WTC11 (cell line): Measurements from ENCODE around the gene HS3ST4. TPM values are rescaled to one million over a fixed set of nuclear protein-coding genes. Genes with fewer than 3 reads are reported as not detected.
A peak's percentile ranks its signal among the peaks of the same experiment; 100 is the strongest.

Source experiments
- ATAC-seq: fragments of 200-7000 bp; cut with Tn5 transposase; 2 replicates; pipeline ENCODE4 v1.10.0; 2021; ENCODE audit warnings: mild to moderate bottlenecking, moderate library complexity
- Bru-seq: library from RNA; stranded (reverse); fragments of 400-500 nt; gene quantifications from one replicate; lab custom pipeline; 2021; lab: Mats Ljungman, UMichigan
- CTCF ChIA-PET: fragments of 300-600 bp; sonication (Branson Sonifier 250); formaldehyde crosslinking; loops from one replicate; lab custom pipeline; 2021; ENCODE audit warnings: antibody characterized with exemption; lab: Charles Lee
- POLR2A ChIA-PET: fragments of 350-600 bp; sonication (Branson Sonifier 250); formaldehyde crosslinking; loops from one replicate; lab custom pipeline; 2021; ENCODE audit warnings: antibody characterized with exemption; lab: Charles Lee
- DNase-seq: peaks from one replicate; pipeline ENCODE4 v3.0.0; 2021; ENCODE audit warnings: low spot score
- H3K27ac Mint-ChIP-seq: 2 replicates; pipeline ENCODE4 v1.8.0; 2021; ENCODE audit warnings: mixed read lengths
- H3K27me3 Mint-ChIP-seq: 2 replicates; pipeline ENCODE4 v1.8.0; 2021; ENCODE audit warnings: low read depth, mild to moderate bottlenecking, moderate library complexity, mixed read lengths
- H3K36me3 Mint-ChIP-seq: 2 replicates; pipeline ENCODE4 v1.8.0; 2021; ENCODE audit warnings: mixed read lengths
- H3K4me1 Mint-ChIP-seq: 2 replicates; pipeline ENCODE4 v1.8.0; 2022; ENCODE audit warnings: mixed read lengths
- H3K4me3 Mint-ChIP-seq: 2 replicates; pipeline ENCODE4 v1.8.0; 2021; ENCODE audit warnings: mild to moderate bottlenecking, moderate library complexity, mixed read lengths
- H3K9me3 Mint-ChIP-seq: 2 replicates; pipeline ENCODE4 v1.8.0; 2021; ENCODE audit warnings: mixed read lengths
- FOXJ3 ChIP-seq: sonication (generic); formaldehyde crosslinking; IDR thresholded peaks from 2 replicates; pipeline ENCODE4 v1.9.0; 2021; ENCODE audit warnings: missing genetic modification reagents, mild to moderate bottlenecking, borderline replicate concordance
- RORB ChIP-seq: fragments of 250-450 bp; sonication (Bioruptor Pico); IDR thresholded peaks from 2 replicates; pipeline ENCODE4 v1.9.0; 2021; ENCODE audit warnings: mild to moderate bottlenecking
- SMAD3 ChIP-seq: sonication (generic); formaldehyde crosslinking; IDR thresholded peaks from 2 replicates; pipeline ENCODE4 v1.8.0; 2022; ENCODE audit warnings: missing genetic modification reagents, mild to moderate bottlenecking, borderline replicate concordance
- SOX15 ChIP-seq: fragments of 250-450 bp; sonication (Bioruptor Pico); IDR thresholded peaks from 2 replicates; pipeline ENCODE4 v1.9.0; 2021; ENCODE audit warnings: mild to moderate bottlenecking
- TEAD4 ChIP-seq: sonication (generic); formaldehyde crosslinking; IDR thresholded peaks from 2 replicates; pipeline ENCODE4 v1.8.0; 2022; ENCODE audit warnings: mild to moderate bottlenecking, missing genetic modification reagents
- ZNF396 ChIP-seq: fragments of 250-450 bp; sonication (Bioruptor Pico); IDR thresholded peaks from 2 replicates; pipeline ENCODE4 v1.8.0; 2021; ENCODE audit warnings: mild to moderate bottlenecking, moderate library complexity, borderline replicate concordance
- ZNF416 ChIP-seq: fragments of 250-450 bp; sonication (Bioruptor Pico); IDR thresholded peaks from 2 replicates; pipeline ENCODE4 v1.9.0; 2021; ENCODE audit warnings: mild to moderate bottlenecking, inconsistent platforms
- ZNF423 ChIP-seq: fragments of 250-450 bp; sonication (Bioruptor Pico); IDR thresholded peaks from 2 replicates; pipeline ENCODE4 v2.1.2; 2022; ENCODE audit warnings: mild to moderate bottlenecking, moderate library complexity
- long read RNA-seq, 3 experiments: library from RNA in 1 of 3; library from capped mRNA in 1 of 3; library from polyadenylated mRNA in 1 of 3; unstranded in 2 of 3; stranded (forward) in 1 of 3; transcript quantifications; one replicate each; pipeline ENCODE4 v2.0.0, GENCODE V29; 2021
- total RNA-seq: library from RNA; stranded (reverse); gene quantifications from 3 replicates; pipeline ENCODE4 v1.2.3, GENCODE V29; 2021
- TF ChIP-seq, protein P1 (sequence below): fragments of 250-450 bp; sonication (Bioruptor Pico); IDR thresholded peaks from 2 replicates; pipeline ENCODE4 v1.9.0; 2021; ENCODE audit warnings: mild to moderate bottlenecking, borderline replicate concordance
- TF ChIP-seq, protein P2 (sequence below): sonication (generic); formaldehyde crosslinking; IDR thresholded peaks from 2 replicates; pipeline ENCODE4 v1.8.1; 2023; ENCODE audit warnings: mild to moderate bottlenecking, moderate library complexity, missing genetic modification reagents
- TF ChIP-seq, protein P3 (sequence below): sonication (generic); formaldehyde crosslinking; conservative IDR thresholded peaks from 2 replicates; pipeline ENCODE4 v1.8.1; 2022; ENCODE audit warnings: mild to moderate bottlenecking, missing genetic modification reagents
- TF ChIP-seq, protein P4 (sequence below): sonication (generic); formaldehyde crosslinking; IDR thresholded peaks from 2 replicates; pipeline ENCODE4 v1.8.0; 2022; ENCODE audit warnings: missing genetic modification reagents
- TF ChIP-seq, protein P5 (sequence below): sonication (generic); formaldehyde crosslinking; IDR thresholded peaks from 2 replicates; pipeline ENCODE4 v1.8.1; 2023; ENCODE audit warnings: mild to moderate bottlenecking, missing genetic modification reagents
- TF ChIP-seq, protein P6 (sequence below): sonication (generic); formaldehyde crosslinking; IDR thresholded peaks from 2 replicates; pipeline ENCODE4 v1.8.1; 2023; ENCODE audit warnings: mild to moderate bottlenecking, missing genetic modification reagents, moderate library complexity

Gene HS3ST4
- total RNA-seq (5.1 to 5.4 TPM (median 5.4 TPM) in 3 replicates), Bru-seq, nascent RNA (percentile 65 among the genes with signal in this experiment)
- long read RNA-seq, experiment 1, partial matches to known transcripts = 1 of 9 reads
- long read RNA-seq, experiment 1, other reads (novel, unspliced or antisense) = 8 of 9 reads
- long read RNA-seq, experiment 2, partial matches to known transcripts = 0 of 3 reads
- long read RNA-seq, experiment 2, other reads (novel, unspliced or antisense) = 3 of 3 reads
- long read RNA-seq, experiment 3 = 0 reads

DNA sequence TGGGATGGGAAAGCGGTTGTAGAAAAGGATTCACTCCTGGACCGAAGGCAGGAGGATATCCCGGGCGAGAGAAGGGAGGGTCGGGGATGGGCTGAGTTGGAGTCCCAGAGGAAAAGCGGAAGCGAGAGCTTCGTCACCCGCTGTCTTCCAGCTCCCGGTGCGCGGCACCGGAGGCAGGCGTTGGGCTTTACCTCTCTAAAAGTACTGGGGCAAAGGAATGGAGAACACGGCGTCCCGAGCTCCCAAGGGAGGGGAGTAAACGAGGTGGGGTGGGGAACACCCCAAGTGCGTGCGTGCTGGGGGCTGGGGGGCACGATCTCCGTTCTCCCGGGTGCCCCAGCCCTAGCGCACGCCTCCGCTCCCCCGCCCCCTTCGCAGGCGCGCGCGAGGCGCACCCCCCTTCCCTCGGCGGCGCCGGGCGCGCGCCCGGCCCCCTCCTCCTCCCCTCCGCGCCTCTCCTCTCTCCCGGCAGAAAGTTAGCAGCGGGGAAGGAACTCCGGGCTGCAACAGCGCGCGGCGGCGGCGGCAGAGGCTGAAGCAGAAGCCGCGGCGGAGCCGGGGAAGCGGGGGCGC, at the start of gene HS3ST4:
Gene HS3ST4 (plus strand): TSS at position 441 of the 573 bp plus-strand sequence.
- DNase-seq (peak; percentile 69), ATAC-seq (peak; percentile 61)
- Mint-ChIP-seq H3K9me3 (no peaks in the 10 kb centered on the region), H3K4me1 (peaks cover 37% of the 10 kb centered on the region), H3K36me3 (no peaks in the 10 kb centered on the region)
- POLR2A ChIA-PET = interaction anchor here (0.6 to 1.3 kb wide), 5 partner anchors 13 to 1222 kb away, joined by 3 to 7 read pairs (median 3); no protein-coding TSS in a partner anchor
- TF ChIP-seq, protein P1, sequence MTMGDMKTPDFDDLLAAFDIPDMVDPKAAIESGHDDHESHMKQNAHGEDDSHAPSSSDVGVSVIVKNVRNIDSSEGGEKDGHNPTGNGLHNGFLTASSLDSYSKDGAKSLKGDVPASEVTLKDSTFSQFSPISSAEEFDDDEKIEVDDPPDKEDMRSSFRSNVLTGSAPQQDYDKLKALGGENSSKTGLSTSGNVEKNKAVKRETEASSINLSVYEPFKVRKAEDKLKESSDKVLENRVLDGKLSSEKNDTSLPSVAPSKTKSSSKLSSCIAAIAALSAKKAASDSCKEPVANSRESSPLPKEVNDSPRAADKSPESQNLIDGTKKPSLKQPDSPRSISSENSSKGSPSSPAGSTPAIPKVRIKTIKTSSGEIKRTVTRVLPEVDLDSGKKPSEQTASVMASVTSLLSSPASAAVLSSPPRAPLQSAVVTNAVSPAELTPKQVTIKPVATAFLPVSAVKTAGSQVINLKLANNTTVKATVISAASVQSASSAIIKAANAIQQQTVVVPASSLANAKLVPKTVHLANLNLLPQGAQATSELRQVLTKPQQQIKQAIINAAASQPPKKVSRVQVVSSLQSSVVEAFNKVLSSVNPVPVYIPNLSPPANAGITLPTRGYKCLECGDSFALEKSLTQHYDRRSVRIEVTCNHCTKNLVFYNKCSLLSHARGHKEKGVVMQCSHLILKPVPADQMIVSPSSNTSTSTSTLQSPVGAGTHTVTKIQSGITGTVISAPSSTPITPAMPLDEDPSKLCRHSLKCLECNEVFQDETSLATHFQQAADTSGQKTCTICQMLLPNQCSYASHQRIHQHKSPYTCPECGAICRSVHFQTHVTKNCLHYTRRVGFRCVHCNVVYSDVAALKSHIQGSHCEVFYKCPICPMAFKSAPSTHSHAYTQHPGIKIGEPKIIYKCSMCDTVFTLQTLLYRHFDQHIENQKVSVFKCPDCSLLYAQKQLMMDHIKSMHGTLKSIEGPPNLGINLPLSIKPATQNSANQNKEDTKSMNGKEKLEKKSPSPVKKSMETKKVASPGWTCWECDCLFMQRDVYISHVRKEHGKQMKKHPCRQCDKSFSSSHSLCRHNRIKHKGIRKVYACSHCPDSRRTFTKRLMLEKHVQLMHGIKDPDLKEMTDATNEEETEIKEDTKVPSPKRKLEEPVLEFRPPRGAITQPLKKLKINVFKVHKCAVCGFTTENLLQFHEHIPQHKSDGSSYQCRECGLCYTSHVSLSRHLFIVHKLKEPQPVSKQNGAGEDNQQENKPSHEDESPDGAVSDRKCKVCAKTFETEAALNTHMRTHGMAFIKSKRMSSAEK (CRISPR knock-in tag) = no peak
- TF ChIP-seq, protein P2, sequence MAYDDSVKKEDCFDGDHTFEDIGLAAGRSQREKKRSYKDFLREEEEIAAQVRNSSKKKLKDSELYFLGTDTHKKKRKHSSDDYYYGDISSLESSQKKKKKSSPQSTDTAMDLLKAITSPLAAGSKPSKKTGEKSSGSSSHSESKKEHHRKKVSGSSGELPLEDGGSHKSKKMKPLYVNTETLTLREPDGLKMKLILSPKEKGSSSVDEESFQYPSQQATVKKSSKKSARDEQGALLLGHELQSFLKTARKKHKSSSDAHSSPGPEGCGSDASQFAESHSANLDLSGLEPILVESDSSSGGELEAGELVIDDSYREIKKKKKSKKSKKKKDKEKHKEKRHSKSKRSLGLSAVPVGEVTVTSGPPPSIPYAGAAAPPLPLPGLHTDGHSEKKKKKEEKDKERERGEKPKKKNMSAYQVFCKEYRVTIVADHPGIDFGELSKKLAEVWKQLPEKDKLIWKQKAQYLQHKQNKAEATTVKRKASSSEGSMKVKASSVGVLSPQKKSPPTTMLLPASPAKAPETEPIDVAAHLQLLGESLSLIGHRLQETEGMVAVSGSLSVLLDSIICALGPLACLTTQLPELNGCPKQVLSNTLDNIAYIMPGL = peak; percentile 20; the same call in 1 of the 2 replicates
- TF ChIP-seq, all 79 proteins: peak for 1
- CTCF ChIA-PET = interaction anchor here (0.6 to 2.0 kb wide), 6 partner anchors 16 to 466 kb away, joined by 3 to 7 read pairs (median 4); no protein-coding TSS in a partner anchor
- peak within 1 kb of the TSS; percentile 91 for H3K4me3 Mint-ChIP-seq
- peak within 1 kb of the TSS; percentile 75 for H3K27ac Mint-ChIP-seq
- peaks cover 36% of the 10 kb centered on the region for H3K27me3 Mint-ChIP-seq

DNA sequence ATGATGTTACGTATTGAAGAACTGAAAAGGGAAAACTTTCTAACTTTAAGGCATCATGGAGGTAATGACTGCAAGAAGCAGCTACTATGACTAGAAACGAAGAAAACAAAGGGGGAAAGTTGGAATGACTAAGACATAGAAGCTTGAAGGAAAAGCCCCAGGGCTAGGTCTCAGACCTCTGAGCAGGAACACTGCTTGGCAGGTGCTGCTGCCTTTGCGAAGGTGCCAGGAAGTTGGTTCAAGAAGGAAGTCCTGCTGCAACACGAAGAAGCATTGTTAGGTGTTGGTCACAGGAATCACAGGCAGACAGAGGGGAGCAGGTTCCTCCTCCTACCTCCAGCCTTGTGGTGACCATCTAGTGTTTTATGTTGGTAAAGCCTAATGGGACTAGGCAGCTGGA, 48.1 kb upstream of the HS3ST4 start:
- H3K9me3 Mint-ChIP-seq = peaks cover 12% of the 10 kb centered on the region
- TF ChIP-seq ZNF396 (no peak), ZNF416 (CRISPR knock-in tag) (no peak), TEAD4 (CRISPR knock-in tag) (no peak), ZNF423 (no peak), RORB (CRISPR knock-in tag) (no peak), SMAD3 (CRISPR knock-in tag) (no peak), FOXJ3 (no peak), SOX15 (CRISPR knock-in tag) (no peak)
- TF ChIP-seq, protein P3, sequence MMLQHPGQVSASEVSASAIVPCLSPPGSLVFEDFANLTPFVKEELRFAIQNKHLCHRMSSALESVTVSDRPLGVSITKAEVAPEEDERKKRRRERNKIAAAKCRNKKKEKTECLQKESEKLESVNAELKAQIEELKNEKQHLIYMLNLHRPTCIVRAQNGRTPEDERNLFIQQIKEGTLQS = no peak
- TF ChIP-seq, protein P4, sequence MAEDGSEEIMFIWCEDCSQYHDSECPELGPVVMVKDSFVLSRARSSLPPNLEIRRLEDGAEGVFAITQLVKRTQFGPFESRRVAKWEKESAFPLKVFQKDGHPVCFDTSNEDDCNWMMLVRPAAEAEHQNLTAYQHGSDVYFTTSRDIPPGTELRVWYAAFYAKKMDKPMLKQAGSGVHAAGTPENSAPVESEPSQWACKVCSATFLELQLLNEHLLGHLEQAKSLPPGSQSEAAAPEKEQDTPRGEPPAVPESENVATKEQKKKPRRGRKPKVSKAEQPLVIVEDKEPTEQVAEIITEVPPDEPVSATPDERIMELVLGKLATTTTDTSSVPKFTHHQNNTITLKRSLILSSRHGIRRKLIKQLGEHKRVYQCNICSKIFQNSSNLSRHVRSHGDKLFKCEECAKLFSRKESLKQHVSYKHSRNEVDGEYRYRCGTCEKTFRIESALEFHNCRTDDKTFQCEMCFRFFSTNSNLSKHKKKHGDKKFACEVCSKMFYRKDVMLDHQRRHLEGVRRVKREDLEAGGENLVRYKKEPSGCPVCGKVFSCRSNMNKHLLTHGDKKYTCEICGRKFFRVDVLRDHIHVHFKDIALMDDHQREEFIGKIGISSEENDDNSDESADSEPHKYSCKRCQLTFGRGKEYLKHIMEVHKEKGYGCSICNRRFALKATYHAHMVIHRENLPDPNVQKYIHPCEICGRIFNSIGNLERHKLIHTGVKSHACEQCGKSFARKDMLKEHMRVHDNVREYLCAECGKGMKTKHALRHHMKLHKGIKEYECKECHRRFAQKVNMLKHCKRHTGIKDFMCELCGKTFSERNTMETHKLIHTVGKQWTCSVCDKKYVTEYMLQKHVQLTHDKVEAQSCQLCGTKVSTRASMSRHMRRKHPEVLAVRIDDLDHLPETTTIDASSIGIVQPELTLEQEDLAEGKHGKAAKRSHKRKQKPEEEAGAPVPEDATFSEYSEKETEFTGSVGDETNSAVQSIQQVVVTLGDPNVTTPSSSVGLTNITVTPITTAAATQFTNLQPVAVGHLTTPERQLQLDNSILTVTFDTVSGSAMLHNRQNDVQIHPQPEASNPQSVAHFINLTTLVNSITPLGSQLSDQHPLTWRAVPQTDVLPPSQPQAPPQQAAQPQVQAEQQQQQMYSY (CRISPR knock-in tag) = no peak
- TF ChIP-seq, protein P5, sequence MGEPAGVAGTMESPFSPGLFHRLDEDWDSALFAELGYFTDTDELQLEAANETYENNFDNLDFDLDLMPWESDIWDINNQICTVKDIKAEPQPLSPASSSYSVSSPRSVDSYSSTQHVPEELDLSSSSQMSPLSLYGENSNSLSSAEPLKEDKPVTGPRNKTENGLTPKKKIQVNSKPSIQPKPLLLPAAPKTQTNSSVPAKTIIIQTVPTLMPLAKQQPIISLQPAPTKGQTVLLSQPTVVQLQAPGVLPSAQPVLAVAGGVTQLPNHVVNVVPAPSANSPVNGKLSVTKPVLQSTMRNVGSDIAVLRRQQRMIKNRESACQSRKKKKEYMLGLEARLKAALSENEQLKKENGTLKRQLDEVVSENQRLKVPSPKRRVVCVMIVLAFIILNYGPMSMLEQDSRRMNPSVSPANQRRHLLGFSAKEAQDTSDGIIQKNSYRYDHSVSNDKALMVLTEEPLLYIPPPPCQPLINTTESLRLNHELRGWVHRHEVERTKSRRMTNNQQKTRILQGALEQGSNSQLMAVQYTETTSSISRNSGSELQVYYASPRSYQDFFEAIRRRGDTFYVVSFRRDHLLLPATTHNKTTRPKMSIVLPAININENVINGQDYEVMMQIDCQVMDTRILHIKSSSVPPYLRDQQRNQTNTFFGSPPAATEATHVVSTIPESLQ (CRISPR knock-in tag) = no peak
- TF ChIP-seq, protein P6, sequence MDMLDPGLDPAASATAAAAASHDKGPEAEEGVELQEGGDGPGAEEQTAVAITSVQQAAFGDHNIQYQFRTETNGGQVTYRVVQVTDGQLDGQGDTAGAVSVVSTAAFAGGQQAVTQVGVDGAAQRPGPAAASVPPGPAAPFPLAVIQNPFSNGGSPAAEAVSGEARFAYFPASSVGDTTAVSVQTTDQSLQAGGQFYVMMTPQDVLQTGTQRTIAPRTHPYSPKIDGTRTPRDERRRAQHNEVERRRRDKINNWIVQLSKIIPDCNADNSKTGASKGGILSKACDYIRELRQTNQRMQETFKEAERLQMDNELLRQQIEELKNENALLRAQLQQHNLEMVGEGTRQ = no peak
- POLR2A ChIA-PET = no interaction called here

More for the DNA sequence above, 48.1 kb upstream of the HS3ST4 start:
- Mint-ChIP-seq H3K4me1 (no peaks in the 10 kb centered on the region), H3K27me3 (peaks cover 4% of the 10 kb centered on the region), H3K4me3 (no peak overlapping the region), H3K27ac (no peak overlapping the region), H3K36me3 (no peaks in the 10 kb centered on the region)
- ATAC-seq = no peak
- no peak for DNase-seq
- CTCF ChIA-PET = no interaction called here
